Measurements from ENCODE around the gene SHF.
A peak's percentile ranks its signal among the peaks of the same experiment; 100 is the strongest.

SHF gene

GRCh38 chr15:45166834-45167630, 20.7 kb downstream of the SHF start:
- Mint-ChIP-seq H3K9me3 (no peaks in the 10 kb centered on the region), H3K27me3 (no peaks in the 10 kb centered on the region), H3K4me1 (peaks cover 32% of the 10 kb centered on the region), H3K4me3 (peak overlapping the region; percentile 73 to 75), H3K27ac (peak overlapping the region; percentile 78 to 91)
- peak; percentile 81 to 88 for DNase-seq
- ATAC-seq, result peak; percentile 96

GRCh38 chr15:45165536-45165935, 22.2 kb downstream of the SHF start:
- ATAC-seq (no peak), DNase-seq (no peak)
- peak overlapping the region; percentile 75 to 83 for H3K4me3 Mint-ChIP-seq
- H3K4me1 Mint-ChIP-seq, result peaks cover 32% of the 10 kb centered on the region
- H3K27me3 Mint-ChIP-seq, result no peaks in the 10 kb centered on the region
- no peaks in the 10 kb centered on the region for H3K9me3 Mint-ChIP-seq
- peak overlapping the region; percentile 81 to 94 for H3K27ac Mint-ChIP-seq

- H3K9me3 Mint-ChIP-seq, result no peaks in the 10 kb centered on the region
These were observed 22.9 kb downstream of the SHF start for GRCh38 chr15:45164914-45165313.

GRCh38 chr15:45163508-45163856, 24.3 kb downstream of the SHF start:
- H3K4me3 Mint-ChIP-seq, result no peak overlapping the region
- no peak overlapping the region for H3K27ac Mint-ChIP-seq
- no peak for DNase-seq
- H3K4me1 Mint-ChIP-seq, result peaks cover 32% of the 10 kb centered on the region
- no peaks in the 10 kb centered on the region for H3K9me3 Mint-ChIP-seq
- ATAC-seq, result no peak
- no peaks in the 10 kb centered on the region for H3K27me3 Mint-ChIP-seq

More at GRCh38 chr15:45164914-45165313, 22.9 kb downstream of the SHF start:
- DNase-seq (no peak), ATAC-seq (no peak)
- H3K27me3 Mint-ChIP-seq, result no peaks in the 10 kb centered on the region
- H3K4me1 Mint-ChIP-seq, result peaks cover 32% of the 10 kb centered on the region
- H3K4me3 Mint-ChIP-seq, result peak overlapping the region; percentile 20 to 83
- no peak overlapping the region for H3K27ac Mint-ChIP-seq

GRCh38 chr15:45162771-45163507, 24.8 kb downstream of the SHF start:
- peak overlapping the region in 1 of 2 donors; percentile 92 for H3K27ac Mint-ChIP-seq
- no peak overlapping the region for H3K4me3 Mint-ChIP-seq
- ATAC-seq, result peak; percentile 48

GRCh38 chr15:45161666-45162065, 26.1 kb downstream of the SHF start:
- H3K4me1 Mint-ChIP-seq, result peaks cover 25% of the 10 kb centered on the region
- no peak overlapping the region for H3K4me3 Mint-ChIP-seq
- ATAC-seq, result no peak
- DNase-seq, result no peak
- H3K9me3 Mint-ChIP-seq, result no peaks in the 10 kb centered on the region
- H3K27ac Mint-ChIP-seq, result no peak overlapping the region
- no peaks in the 10 kb centered on the region for H3K27me3 Mint-ChIP-seq

More at GRCh38 chr15:45162771-45163507, 24.8 kb downstream of the SHF start:
- peaks cover 30% of the 10 kb centered on the region for H3K4me1 Mint-ChIP-seq
- H3K27me3 Mint-ChIP-seq, result no peaks in the 10 kb centered on the region
- peak; percentile 57 to 69 for DNase-seq
- no peaks in the 10 kb centered on the region for H3K9me3 Mint-ChIP-seq

- Mint-ChIP-seq H3K27ac (no peak overlapping the region), H3K4me1 (peaks cover 4% of the 10 kb centered on the region), H3K27me3 (no peaks in the 10 kb centered on the region), H3K9me3 (no peaks in the 10 kb centered on the region), H3K4me3 (no peak overlapping the region)
- ATAC-seq (no peak), DNase-seq (no peak)
These were observed 29.8 kb downstream of the SHF start for GRCh38 chr15:45157974-45158373.

- no peak overlapping the region for H3K4me3 Mint-ChIP-seq
These were observed 30.9 kb downstream of the SHF start for GRCh38 chr15:45156744-45157455.

GRCh38 chr15:45155739-45156138, 32.0 kb downstream of the SHF start:
- H3K27me3 Mint-ChIP-seq, result no peaks in the 10 kb centered on the region
- ATAC-seq (no peak), DNase-seq (no peak)
- H3K4me3 Mint-ChIP-seq, result no peak overlapping the region
- H3K4me1 Mint-ChIP-seq, result no peaks in the 10 kb centered on the region
- peak overlapping the region in 1 of 2 donors; percentile 43 for H3K27ac Mint-ChIP-seq
- H3K9me3 Mint-ChIP-seq, result no peaks in the 10 kb centered on the region

More at GRCh38 chr15:45156744-45157455, 30.9 kb downstream of the SHF start:
- H3K4me1 Mint-ChIP-seq, result no peaks in the 10 kb centered on the region
- no peak for ATAC-seq
- no peaks in the 10 kb centered on the region for H3K27me3 Mint-ChIP-seq
- no peaks in the 10 kb centered on the region for H3K9me3 Mint-ChIP-seq
- DNase-seq, result no peak
- H3K27ac Mint-ChIP-seq, result peak overlapping the region in 1 of 2 donors; percentile 16

GRCh38 chr15:45151998-45152828, 35.6 kb downstream of the SHF start:
- no peak overlapping the region for H3K4me3 Mint-ChIP-seq
- DNase-seq (no peak), ATAC-seq (no peak)
- no peaks in the 10 kb centered on the region for H3K9me3 Mint-ChIP-seq
- peaks cover 5% of the 10 kb centered on the region for H3K4me1 Mint-ChIP-seq
- H3K27ac Mint-ChIP-seq, result no peak overlapping the region
- H3K27me3 Mint-ChIP-seq, result no peaks in the 10 kb centered on the region

GRCh38 chr15:45150997-45151396, 36.8 kb downstream of the SHF start:
- Mint-ChIP-seq H3K9me3 (no peaks in the 10 kb centered on the region), H3K4me3 (no peak overlapping the region), H3K4me1 (peaks cover 5% of the 10 kb centered on the region), H3K27me3 (no peaks in the 10 kb centered on the region), H3K27ac (no peak overlapping the region)
- DNase-seq, result no peak
- no peak for ATAC-seq

- no peaks in the 10 kb centered on the region for H3K27me3 Mint-ChIP-seq
- no peaks in the 10 kb centered on the region for H3K9me3 Mint-ChIP-seq
- peaks cover 5% of the 10 kb centered on the region for H3K4me1 Mint-ChIP-seq
- ATAC-seq, result no peak
- H3K4me3 Mint-ChIP-seq, result no peak overlapping the region
- no peak overlapping the region for H3K27ac Mint-ChIP-seq
- DNase-seq, result no peak
These were observed 37.3 kb downstream of the SHF start for GRCh38 chr15:45150481-45150880.

GRCh38 chr15:45149060-45149459, 38.7 kb downstream of the SHF start:
- Mint-ChIP-seq H3K4me3 (no peak overlapping the region), H3K4me1 (peaks cover 5% of the 10 kb centered on the region), H3K27ac (peak overlapping the region in 1 of 2 donors; percentile 87), H3K9me3 (no peaks in the 10 kb centered on the region), H3K27me3 (no peaks in the 10 kb centered on the region)
- DNase-seq (no peak), ATAC-seq (no peak)

- no peak for DNase-seq
- H3K27ac Mint-ChIP-seq, result peak overlapping the region in 1 of 2 donors; percentile 87
- H3K9me3 Mint-ChIP-seq, result no peaks in the 10 kb centered on the region
- ATAC-seq, result no peak
- no peak overlapping the region for H3K4me3 Mint-ChIP-seq
- no peaks in the 10 kb centered on the region for H3K27me3 Mint-ChIP-seq
- H3K4me1 Mint-ChIP-seq, result peaks cover 5% of the 10 kb centered on the region
These were observed 39.4 kb downstream of the SHF start for GRCh38 chr15:45148076-45149059.

Data from stimulated activated naive CD8-positive, alpha-beta T cell treated with anti-CD3 and anti-CD28 coated beads, Interleukin-15, amount 100 ng/mL, for 72 hours (primary cell).